Effector CD4-positive, alpha-beta T cell (primary cell): Measurements from ENCODE around the gene MRO.
"Not testable (repeated sequence)": the region's sequence is repeated elsewhere in the genome, so short reads cannot be mapped to it uniquely, and the experiment has no call there.

Experiments
- DNase-seq: peaks from one replicate; pipeline ENCODE4 v3.0.0-alpha.2; 2020

MRO gene

DNA sequence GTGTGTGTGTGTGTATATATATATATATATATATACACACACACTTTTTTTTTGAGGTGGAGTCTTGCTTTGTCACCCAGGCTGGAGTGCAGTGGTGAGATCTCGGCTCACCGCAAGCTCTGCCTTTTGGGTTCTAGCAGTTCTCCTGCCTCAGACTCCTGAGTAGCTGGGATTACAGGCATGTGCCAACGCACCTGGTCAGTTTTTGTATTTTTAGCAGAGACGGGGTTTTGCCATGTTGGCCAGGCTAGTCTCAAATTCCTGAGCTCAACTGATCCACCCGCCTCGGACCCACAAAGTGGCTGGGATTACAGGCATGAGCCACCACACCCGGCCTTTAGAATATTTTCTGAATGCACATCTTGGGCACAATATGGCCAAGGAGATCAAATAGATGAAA is 13.7 kb upstream of the MRO start:
- DNase-seq: not testable (repeated sequence)

DNA sequence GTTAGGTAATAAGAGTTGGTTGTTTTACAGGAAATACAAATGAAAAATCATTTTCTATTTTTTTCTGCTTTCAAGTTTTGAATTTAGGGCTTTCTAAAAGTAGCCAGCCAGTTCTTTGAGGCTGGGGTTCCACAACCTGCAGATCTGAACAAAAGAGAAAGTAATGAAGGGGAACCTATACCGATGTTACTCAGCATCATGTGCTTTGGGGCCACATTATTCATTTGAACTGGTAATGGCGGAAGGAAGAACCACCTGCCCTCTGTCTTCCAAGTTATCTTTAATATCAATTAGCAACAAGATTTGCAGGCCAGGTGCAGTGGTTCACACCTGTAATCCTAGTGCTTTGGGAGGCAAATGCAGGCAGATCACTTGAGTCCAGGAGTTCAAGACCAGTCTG is 12.9 kb upstream of the MRO start:
- no peak for DNase-seq

DNA sequence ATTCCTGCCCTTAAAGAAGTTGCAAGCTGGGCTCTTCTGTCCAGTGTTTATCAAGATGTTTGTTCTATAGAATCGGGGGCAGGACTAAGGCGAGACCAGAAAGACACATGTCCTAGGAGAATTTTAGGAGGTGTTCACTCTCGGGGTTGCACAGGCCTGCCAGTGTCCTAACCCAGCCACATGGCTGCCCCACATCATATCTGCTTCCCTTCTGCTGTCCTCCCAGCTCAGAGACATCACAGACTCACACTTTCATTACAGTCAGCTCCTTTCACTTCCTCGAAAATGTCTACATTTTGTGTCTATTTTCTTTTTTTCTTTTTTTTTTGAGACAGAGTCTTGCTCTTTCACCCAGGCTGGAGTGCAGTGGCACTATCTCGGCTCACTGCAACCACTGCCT is 10.7 kb upstream of the MRO start:
- DNase-seq: no peak

DNA sequence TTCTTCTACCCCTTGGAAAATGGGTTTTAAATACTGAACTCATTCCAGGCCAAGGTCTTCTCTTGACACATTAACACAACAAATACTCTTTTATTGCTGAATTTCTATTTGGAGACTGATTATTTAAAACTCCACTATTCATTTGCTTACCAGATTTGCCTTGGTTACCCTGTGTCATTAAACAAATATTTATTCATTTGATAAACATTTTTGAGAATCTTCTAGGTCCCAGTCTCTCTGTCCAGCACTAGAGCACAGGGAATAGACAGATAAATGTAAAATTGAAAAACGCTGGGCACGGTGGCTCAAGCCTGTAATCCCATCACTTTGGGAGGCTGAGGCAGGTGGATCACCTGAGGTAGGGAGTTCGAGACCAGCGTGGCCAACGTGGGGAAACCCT is 9.8 kb upstream of the MRO start:
- no peak for DNase-seq

- no peak for DNase-seq
Observed at GRCh38 chr18:50826027-50826426, 6.2 kb upstream of the MRO start.

DNA sequence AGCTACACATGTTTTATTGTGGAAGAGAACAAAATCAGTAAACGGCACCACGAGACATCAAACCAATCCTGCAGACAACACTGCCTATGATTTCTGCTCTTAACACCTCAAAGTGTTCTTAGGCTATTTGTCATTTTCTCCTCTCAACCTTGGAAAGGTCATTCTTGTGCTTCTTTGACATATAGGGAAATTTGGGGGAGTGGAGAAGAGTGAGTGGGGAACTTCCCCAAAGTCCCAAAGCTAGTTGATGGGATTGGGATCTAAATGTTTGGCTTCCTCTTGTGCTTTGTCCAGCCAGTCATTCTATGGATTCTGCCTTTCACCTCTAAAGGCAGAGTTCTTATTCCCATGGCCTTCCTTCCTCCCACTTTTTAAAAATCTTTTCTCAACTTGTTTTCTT is 5.8 kb upstream of the MRO start:
- no peak for DNase-seq

GRCh38 chr18:50822756-50823155 is 2.9 kb upstream of the MRO start:
- DNase-seq: no peak

- no peak for DNase-seq
Observed at GRCh38 chr18:50820901-50821520, 1.2 kb upstream of the MRO start.

DNA sequence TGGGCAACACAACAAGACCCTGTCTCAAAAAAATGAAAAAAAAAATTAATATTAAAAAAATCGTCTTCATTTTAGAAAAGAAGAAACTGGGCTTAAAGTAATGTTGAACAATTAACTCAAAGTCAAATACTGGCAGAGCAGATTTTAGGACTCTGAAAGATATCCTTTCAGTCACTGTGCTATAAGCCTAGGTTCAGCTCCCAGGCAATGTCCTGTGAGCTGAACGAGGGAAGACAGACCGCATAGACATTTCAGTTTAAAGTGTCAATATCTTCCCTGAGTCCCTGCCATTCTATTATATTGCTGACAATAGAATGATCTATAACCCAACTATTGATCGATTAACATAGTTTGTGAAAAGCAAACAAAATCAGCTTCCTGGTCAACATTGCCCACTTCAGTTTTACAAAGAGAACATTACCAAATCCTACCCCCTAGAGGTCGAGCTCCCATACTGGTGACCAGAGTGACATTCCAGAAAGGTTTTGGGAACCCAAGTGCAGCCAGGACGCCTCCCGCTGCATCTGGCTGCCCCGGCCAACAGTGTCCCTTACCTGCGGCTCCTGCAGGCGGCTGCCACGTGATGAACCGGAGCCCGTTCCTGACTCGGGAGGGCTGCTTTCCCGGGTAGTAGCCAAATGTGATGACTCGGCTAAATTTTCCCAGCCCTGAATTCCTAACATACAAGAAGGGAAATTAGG is 639 bp downstream of the MRO start:
- no peak for DNase-seq

- DNase-seq: no peak
Observed at GRCh38 chr18:50816419-50817166, 3.2 kb downstream of the MRO start.

- no peak for DNase-seq
Observed at GRCh38 chr18:50814395-50814794, 5.4 kb downstream of the MRO start.

DNA sequence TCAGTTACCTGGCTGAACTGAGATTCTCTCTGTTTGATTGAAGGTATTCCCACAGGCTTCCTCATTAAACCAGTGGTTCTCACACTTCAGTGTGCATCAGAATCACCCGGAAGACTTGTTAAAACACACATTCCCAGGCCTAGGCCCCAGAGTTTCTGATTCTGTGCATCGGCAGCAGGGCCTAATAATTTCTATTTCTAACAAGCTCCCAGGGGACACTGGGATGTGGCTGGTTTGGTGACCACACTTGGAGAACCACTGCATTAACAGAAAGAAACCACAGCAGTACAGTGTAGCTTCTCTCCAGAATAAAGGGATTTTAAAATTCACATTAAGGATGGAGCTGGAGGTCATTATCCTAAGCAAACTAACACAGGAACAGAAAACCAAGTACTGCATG is 6.5 kb downstream of the MRO start:
- no peak for DNase-seq

GRCh38 chr18:50812834-50813233 is 7.0 kb downstream of the MRO start:
- no peak for DNase-seq

- no peak for DNase-seq
Observed at GRCh38 chr18:50807176-50807575, 12.6 kb downstream of the MRO start.

DNA sequence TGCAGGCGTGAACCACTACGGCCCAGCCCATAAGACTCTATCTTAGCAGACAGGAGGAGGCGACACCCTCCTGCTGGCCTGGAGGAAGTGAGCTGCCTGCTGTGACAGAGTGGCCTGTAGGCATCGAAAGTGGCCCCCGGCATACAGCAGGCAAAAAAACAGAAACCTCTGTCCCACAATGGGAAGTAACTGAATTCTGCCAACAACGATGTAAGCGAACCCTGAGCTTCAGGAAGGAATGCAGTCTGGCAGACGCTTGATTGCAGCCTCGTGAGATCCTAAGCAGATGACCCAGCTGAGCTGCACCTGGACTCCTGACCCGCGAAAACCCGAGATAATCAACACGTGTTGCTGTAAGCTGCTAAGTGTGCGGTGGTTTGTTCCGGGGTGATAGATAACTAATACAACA is 13.6 kb downstream of the MRO start:
- no peak for DNase-seq

- DNase-seq: no peak
Observed at GRCh38 chr18:50805732-50806131, 14.1 kb downstream of the MRO start.

- DNase-seq: no peak
Observed at GRCh38 chr18:50803592-50803991, 16.2 kb downstream of the MRO start.

GRCh38 chr18:50802141-50802540 is 17.7 kb downstream of the MRO start:
- no peak for DNase-seq

- DNase-seq: no peak
Observed at GRCh38 chr18:50797142-50797541, 22.7 kb downstream of the MRO start.

DNA sequence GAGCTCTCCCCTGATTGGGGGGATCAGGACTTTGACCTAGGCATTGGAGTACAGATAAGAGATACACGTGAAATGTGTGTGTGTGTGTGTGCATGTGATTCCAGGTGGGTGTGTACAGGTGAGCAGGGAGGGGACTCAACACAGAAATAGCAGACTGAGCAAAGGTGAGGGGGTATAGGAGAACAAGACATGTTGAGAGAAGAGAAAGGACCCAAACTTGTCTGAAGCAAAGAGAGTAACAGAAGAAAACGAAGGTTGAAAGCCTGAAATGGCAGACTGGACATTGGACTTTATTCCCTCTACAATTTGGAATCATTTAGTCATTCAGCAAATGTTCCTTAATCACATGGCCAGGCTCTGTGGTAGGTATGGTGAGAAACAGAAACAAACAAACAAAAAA is 23.3 kb downstream of the MRO start:
- no peak for DNase-seq

DNA sequence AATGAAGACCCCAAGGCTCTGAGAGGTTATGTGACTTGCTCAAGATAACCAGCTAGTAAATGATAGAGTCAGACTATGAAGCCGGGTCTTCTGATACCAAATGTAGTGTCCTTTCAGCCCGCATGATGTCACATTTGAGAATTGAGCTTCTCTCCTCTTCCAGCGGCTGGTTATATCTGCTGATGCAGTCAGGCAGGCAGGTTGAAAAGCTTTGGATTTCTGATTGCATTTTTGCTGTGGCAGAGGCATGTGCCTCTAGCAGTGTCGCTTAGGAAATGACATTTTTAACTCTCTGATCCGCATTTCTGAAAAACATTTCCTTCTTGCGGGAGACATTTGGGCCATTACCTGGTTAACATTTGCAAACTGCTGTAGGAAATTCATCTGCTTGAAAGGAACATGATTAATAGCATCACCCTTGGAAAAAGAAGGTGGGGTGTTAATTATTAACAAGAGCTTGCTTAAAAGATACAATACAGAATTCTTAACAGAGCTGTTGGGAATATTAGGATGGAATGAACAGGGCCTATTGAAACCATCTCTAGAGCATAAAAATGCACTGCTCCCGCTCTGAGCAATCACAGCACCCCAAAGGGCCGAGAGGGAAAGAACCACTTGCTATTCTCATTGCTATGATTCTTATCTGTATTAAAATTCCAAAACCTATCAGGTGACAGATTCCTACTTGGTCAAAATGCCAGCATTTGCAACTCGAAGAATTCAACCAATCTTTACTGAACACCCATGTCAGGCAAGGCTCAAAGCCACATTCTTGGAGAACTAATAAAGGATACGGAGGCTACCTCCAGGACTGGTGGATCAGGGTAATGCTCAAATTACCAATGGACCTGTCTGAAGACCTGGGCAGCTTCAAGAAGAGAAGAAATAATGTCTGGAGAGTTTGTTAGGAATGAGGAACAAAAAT is 25.9 kb downstream of the MRO start:
- DNase-seq: no peak

DNA sequence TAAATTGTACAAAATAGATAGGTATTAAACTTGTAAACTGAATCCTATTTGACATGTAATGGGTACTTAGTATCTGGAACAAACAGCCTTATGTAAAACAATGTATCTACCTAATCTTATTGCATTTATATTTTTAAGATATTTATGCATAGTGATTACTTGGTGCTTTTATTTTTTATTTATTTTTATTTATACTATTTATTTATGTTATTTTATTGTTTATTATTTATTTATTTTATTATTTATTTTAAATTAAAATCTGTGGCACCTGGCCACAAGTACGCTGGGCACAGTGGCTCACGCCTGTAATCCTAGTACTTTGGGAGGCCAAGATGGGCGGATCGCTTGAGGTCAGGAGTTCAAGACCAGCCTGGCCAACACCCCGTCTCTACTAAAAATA is 26.9 kb downstream of the MRO start:
- DNase-seq: no peak
